Activated T-helper 9 cell treated with anti-CD3 and anti-CD28 coated beads, Interleukin-2, amount 50 U/mL, for 16 hours (primary cell): ENCODE data around the gene TCAP.
"Not testable (repeated sequence)": the region's sequence is repeated elsewhere in the genome, so short reads cannot be mapped to it uniquely, and the experiment has no call there.

ENCODE experiments used
- DNase-seq: peaks from one replicate; pipeline ENCODE4 v3.0.0-alpha.2; 2020; ENCODE audit warnings: low read depth

Gene TCAP

DNA sequence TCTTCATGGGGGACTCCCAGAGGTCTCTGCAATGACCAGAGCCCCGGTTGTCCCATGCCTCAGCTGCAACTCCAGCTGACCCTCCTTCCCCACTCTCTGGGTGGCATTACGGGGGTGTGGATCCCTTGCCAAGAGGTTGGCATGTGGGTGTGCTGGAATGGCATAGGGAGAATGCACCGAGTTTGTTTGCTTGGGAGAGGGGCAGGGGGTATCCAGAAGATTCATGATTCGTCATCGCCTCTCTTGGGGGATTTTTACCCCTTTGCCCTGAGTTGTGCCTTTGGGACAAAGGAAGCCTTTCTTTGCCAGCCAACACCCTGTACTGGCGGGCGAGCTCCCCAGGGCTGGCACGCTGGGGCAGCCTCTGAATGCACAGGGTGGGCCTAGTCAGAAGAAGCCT, 41.2 kb downstream of the TCAP start:
- no peak for DNase-seq

- no peak for DNase-seq
These were observed 41.8 kb downstream of the TCAP start for GRCh38 chr17:39706921-39707337.

- no peak for DNase-seq
These were observed 44.3 kb downstream of the TCAP start for GRCh38 chr17:39709319-39709997.

DNA sequence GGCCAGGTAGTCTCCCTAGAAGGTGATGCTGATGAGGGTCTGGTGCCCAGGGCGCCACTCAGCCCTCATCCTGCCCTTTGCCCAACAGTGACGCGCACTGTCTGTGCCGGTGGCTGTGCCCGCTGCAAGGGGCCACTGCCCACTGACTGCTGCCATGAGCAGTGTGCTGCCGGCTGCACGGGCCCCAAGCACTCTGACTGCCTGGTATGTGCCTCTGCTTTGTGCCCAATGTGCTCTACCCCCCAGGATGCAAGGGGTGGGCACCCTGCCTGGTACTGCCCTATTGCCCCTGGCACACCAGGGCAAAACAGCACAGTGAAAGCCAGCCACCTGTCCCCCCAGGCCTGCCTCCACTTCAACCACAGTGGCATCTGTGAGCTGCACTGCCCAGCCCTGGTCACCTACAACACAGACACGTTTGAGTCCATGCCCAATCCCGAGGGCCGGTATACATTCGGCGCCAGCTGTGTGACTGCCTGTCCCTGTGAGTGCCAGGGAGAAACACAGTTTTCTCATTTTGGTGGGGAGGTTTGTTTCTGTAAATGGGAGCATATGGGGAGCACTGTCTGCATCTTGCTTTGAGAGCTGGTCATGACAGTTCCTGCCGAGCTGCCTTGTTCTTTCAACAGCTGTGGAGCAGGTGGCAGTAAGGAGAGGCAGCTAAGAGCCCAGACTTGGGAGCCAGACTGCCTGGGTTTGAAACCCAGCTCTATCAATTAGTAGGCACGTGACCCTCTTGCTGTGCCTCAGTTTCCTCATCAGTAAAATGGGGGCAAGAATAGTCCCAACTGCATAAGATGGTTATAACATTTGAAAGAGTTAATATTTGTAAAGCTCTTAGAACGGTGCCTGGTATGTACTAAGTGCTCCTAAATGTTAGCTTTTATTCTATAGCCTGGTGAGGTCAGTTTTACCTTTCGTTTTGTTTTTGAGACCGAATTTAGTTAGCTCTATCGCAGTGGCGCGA, 45.1 kb downstream of the TCAP start:
- no peak for DNase-seq

DNA sequence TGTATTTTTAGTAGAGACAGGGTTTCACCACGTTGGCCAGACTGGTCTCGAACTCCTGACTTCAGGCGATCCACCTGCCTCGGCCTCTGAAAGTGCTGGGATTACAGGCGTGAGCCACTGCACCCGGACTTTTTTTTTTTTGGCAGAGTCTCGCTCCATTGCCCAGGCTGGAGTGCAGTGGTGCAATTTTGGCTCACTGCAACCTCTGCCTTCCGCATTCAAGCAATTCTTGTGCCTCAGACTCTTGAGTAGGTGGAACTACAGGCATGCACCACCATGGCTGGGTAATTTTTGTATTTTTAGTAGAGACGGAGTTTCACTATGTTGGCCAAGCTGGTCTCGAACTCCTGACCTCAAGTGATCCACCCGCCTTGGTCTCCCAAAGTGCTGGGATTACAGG, 45.9 kb downstream of the TCAP start:
- DNase-seq: not testable (repeated sequence)

GRCh38 chr17:39711851-39712250, 46.7 kb downstream of the TCAP start:
- no peak for DNase-seq

DNA sequence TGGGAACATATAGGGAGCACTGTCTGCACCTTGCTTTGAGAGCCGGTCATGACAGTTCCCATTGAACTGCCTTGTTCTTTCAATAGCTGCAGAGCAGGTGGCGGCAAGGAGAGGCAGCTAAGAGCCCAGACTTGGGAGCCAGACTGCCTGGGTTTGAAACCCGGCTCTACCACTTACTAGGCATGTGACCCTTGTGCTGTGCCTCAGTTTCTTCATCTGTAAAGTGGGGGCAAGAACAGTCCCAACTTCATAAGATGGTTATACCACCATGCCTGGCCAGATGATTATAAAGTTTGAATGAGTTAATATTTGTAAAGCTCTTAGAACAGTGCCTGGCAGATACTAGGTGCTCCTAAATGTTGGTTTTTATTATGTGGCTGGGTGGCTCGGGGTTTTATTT, 49.1 kb downstream of the TCAP start:
- DNase-seq: no peak

- DNase-seq: no peak
These were observed 50.4 kb downstream of the TCAP start for GRCh38 chr17:39715375-39716072.
